HepG2 (cell line): ENCODE data around the gene GYS1. TPM values are rescaled to one million over a fixed set of nuclear protein-coding genes. Genes with fewer than 3 reads are reported as not detected.

ENCODE experiments used
- ATAC-seq: fragments of 200-7000 bp; cut with Tn5 transposase; 3 replicates; pipeline ENCODE4 v1.9.1; 2020; ENCODE audit warnings: mild to moderate bottlenecking, moderate library complexity
- BruUV-seq: library from RNA; stranded (reverse); fragments of 400-500 nt; replicated peaks from 2 replicates; lab custom pipeline; 2021; lab: Mats Ljungman, UMichigan
- CTCF ChIA-PET: fragments of 300-600 bp; formaldehyde crosslinking; extraction: SDS; loops from one replicate; lab custom pipeline; 2021; ENCODE audit warnings: low total read pairs, inconsistent platforms, low intra/inter-chr PET ratio; lab: Yijun Ruan, JAX
- POLR2A ChIA-PET: fragments of 350-600 bp; sonication (Branson Sonifier 250); formaldehyde crosslinking; loops from one replicate; lab custom pipeline; 2020; ENCODE audit warnings: antibody characterized with exemption, inconsistent platforms; lab: Yijun Ruan, JAX
- DNase-seq: peaks from one replicate; pipeline ENCODE4 v3.0.0-alpha.2; 2015; ENCODE audit warnings: low spot score
- FAIRE-seq: peaks from 3 replicates; lab custom pipeline; 2011; peaks lifted over from hg19 to GRCh38; lab: Jason Lieb, UNC
- H2AFZ ChIP-seq: one replicate; pipeline ENCODE4 v1.6.1; 2011; ENCODE audit warnings: low read length, inconsistent platforms
- H3K27ac ChIP-seq: fragments of 300-600 bp; 3 replicates; pipeline ENCODE4 v1.8.0; 2011; ENCODE audit warnings: mixed run types, mild to moderate bottlenecking, mixed read lengths, low read length, inconsistent platforms; ENCODE audit not compliant: insufficient read depth; ENCODE audit errors: extremely low read length
- H3K27me3 ChIP-seq, 2 experiments: fragments of 200-600 bp in 1 of 2; 2 replicates in 1 of 2; 3 replicates in 1 of 2; pipeline versions ENCODE4 v1.6.0 to v1.8.0; 2011; ENCODE audit warnings: low read length in 2 of 2, mild to moderate bottlenecking in 2 of 2, moderate library complexity in 2 of 2, inconsistent platforms in 1 of 2; ENCODE audit not compliant: insufficient read depth in 2 of 2, control insufficient read depth in 1 of 2
- H3K36me3 ChIP-seq, 2 experiments: fragments of 200-600 bp in 1 of 2; replicated peaks in 1 of 2; 2 replicates in 1 of 2; 3 replicates in 1 of 2; pipeline versions ENCODE4 v1.5.1 to v1.8.0; 2011; ENCODE audit warnings: low read length in 2 of 2, inconsistent platforms in 1 of 2; ENCODE audit not compliant: insufficient read depth in 2 of 2, control insufficient read depth in 1 of 2
- H3K4me1 ChIP-seq: 2 replicates; pipeline ENCODE4 v1.5.1; 2012; ENCODE audit warnings: low read length, inconsistent platforms; ENCODE audit not compliant: insufficient read depth
- H3K4me2 ChIP-seq: 2 replicates; pipeline ENCODE4 v1.6.0; 2011; ENCODE audit warnings: low read depth, low read length, inconsistent platforms
- H3K4me3 ChIP-seq, 3 experiments: fragments of 200-600 bp in 1 of 3; sonication (generic), shearing (Covaris generic) in 1 of 3; replicated peaks in 1 of 3; 2 replicates each; pipeline ENCODE4 v1.5.1; 2011 to 2016; ENCODE audit warnings: low read length in 3 of 3, inconsistent platforms in 2 of 3, low read depth in 2 of 3, mild to moderate bottlenecking in 2 of 3, control low read depth in 1 of 3, mixed read lengths in 1 of 3; ENCODE audit not compliant: insufficient read depth in 1 of 3
- H3K79me2 ChIP-seq: one replicate; pipeline ENCODE4 v1.6.1; 2011; ENCODE audit warnings: low read length, inconsistent platforms; ENCODE audit not compliant: insufficient read depth
- H3K9ac ChIP-seq: 2 replicates; pipeline ENCODE4 v1.6.0; 2011; ENCODE audit warnings: mild to moderate bottlenecking, low read depth, low read length, inconsistent platforms; ENCODE audit not compliant: insufficient read depth
- H3K9me3 ChIP-seq: 2 replicates; pipeline ENCODE4 v1.5.1; 2012; ENCODE audit warnings: mild to moderate bottlenecking, low read length
- H4K20me1 ChIP-seq: 2 replicates; pipeline ENCODE4 v1.6.0; 2011; ENCODE audit warnings: inconsistent platforms, mild to moderate bottlenecking, low read length, moderate library complexity; ENCODE audit not compliant: insufficient read depth
- CEBPB ChIP-seq: IDR thresholded peaks from 2 replicates; pipeline ENCODE4 v1.6.1; 2011; ENCODE audit warnings: low read depth, low read length, improper control_type of control experiment, borderline replicate concordance
- HOXA7 ChIP-seq: sonication (generic); formaldehyde crosslinking; IDR thresholded peaks from 2 replicates; pipeline ENCODE4 v1.8.1; 2022; ENCODE audit warnings: mild to moderate bottlenecking, missing genetic modification reagents, moderate library complexity
- KDM5A ChIP-seq: fragments of 200-600 bp; sonication (generic); IDR thresholded peaks from 2 replicates; pipeline ENCODE4 v1.7.0; 2018; ENCODE audit warnings: antibody characterized with exemption, mild to moderate bottlenecking, low read length, borderline replicate concordance
- PLRG1 ChIP-seq: fragments of 450-650 bp; conservative IDR thresholded peaks from 2 replicates; pipeline ENCODE4 v1.6.1; 2016
- ZNF446 ChIP-seq: sonication (generic); formaldehyde crosslinking; IDR thresholded peaks from 2 replicates; pipeline ENCODE4 v1.5.0; 2020; ENCODE audit warnings: mild to moderate bottlenecking, missing genetic modification reagents
- WGBS: methylation state at CpG from one replicate; pipeline ENCODE4 v1.1.6; 2017; ENCODE audit warnings: low lambda C conversion rate; 5-methylcytosine and 5-hydroxymethylcytosine counted together
- in situ Hi-C: cut with HindIII; loops from 2 replicates; pipeline ENCODE4 v1.10.0; 2017; ENCODE audit warnings: low pct_unique_long_range_greater_than_20kb; ENCODE audit not compliant: extremely low pct_ligation_motif_present
- intact Hi-C: fragments of 100-400 bp; cut with micrococcal nuclease; formaldehyde crosslinking; loops from one replicate; pipeline ENCODE4 v1.10.0; 2022; ENCODE audit not compliant: unreplicated experiment
- polyA plus RNA-seq, 8 experiments: library from polyadenylated mRNA; depleted of rRNA in 3 of 8; stranded (reverse) in 7 of 8; unstranded in 1 of 8; fragments of >200 nt; fragmentation: Illumina TruSeq in 4 of 8; extraction: Trizol in 4 of 8; gene quantifications; 2 replicates each; pipeline versions ENCODE4 v1.2.1 to v1.2.3, GENCODE V29; 2011 to 2016; ENCODE audit warnings: low read depth in 4 of 8, missing spikeins in 1 of 8, mixed read lengths in 1 of 8; ENCODE audit not compliant: insufficient read depth in 1 of 8
- total RNA-seq, 5 experiments: library from RNA; depleted of rRNA; stranded (reverse); fragments of >200 nt; fragmentation: Illumina TruSeq; extraction: Trizol; gene quantifications; 2 replicates each; pipeline ENCODE4 v1.2.3, GENCODE V29; 2016; ENCODE audit warnings: low read depth in 1 of 5
- TF ChIP-seq, protein P1 (sequence below): sonication (generic); formaldehyde crosslinking; conservative IDR thresholded peaks from 2 replicates; pipeline ENCODE4 v1.8.0; 2022; ENCODE audit warnings: mild to moderate bottlenecking, moderate library complexity, missing genetic modification reagents
- TF ChIP-seq, protein P2 (sequence below): IDR thresholded peaks from 2 replicates; pipeline ENCODE4 v1.6.1; 2016; ENCODE audit warnings: mild to moderate bottlenecking, missing biosample characterization, missing genetic modification reagents
- TF ChIP-seq, protein P3 (sequence below): sonication (generic); formaldehyde crosslinking; IDR thresholded peaks from 2 replicates; pipeline ENCODE4 v1.4.0; 2020; ENCODE audit warnings: low read depth, mild to moderate bottlenecking, missing genetic modification reagents
- TF ChIP-seq, protein P4 (sequence below): sonication (generic); formaldehyde crosslinking; IDR thresholded peaks from 2 replicates; pipeline ENCODE4 v1.5.0; 2020; ENCODE audit warnings: mild to moderate bottlenecking, missing genetic modification reagents, moderate library complexity
- TF ChIP-seq, protein P5 (sequence below), 2 experiments: sonication (generic) in 1 of 2; formaldehyde crosslinking in 1 of 2; IDR thresholded peaks; 2 replicates each; pipeline versions ENCODE4 v1.5.1 to v1.6.1; 2011 to 2020; ENCODE audit warnings: borderline replicate concordance in 1 of 2, low read depth in 1 of 2, low read length in 1 of 2, mild to moderate bottlenecking in 1 of 2, missing genetic modification reagents in 1 of 2, moderate library complexity in 1 of 2

GYS1 gene
- total and polyA plus RNA-seq, 2 of the 13 experiments (the other 11 are each of a cell fraction or from before 2014, with no cell fraction given): 18.4 to 42.1 TPM

DNA sequence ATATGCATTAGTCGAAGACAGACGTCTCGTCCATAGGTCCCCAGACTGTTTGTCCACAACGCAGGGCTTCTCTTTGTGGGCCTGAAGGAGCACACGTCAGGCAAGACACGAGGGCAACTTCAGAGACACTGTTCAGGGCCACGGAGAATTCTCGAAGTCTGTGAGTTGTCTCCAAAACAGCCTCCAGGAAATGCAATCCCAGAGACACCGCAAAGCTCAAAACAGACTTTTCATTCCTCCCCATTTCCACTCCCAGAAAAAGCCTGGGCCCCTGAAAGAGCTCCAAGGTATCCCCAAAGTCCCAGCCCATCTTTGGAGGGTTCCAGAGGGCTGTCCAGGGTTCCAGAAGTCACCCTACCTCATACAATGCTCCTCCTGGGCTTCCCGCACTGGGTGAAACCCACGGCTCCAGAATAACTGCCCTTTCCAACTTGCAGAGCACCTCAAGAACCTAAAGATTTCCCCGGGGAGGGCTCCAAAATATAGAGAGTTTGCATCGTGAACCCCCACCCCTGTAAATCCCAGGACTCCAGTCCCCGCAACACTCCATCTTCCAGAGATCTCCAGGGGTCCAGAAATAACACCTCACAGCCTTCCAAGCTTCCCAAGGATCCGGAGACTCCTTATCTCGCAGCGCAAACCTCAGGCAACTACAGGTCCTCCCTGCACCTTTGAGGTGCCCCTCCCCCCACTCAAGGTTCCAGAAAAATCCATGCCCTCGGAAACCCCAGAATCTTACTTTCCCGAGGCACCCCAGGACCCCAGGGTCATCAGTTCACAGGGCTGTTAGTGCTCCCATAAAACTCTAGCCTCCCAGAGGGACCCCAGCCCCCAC lies 28.7 kb downstream of the GYS1 start:
- no peaks in the 10 kb centered on the region for H3K9me3 ChIP-seq
- POLR2A ChIA-PET: interaction anchor here (1.0 to 5.6 kb wide), 17 partner anchors 12 to 489 kb away, joined by 3 to 153 read pairs (median 6); partner anchors contain the start of genes ALDH16A1, BAX, DHDH and GYS1
- CTCF ChIA-PET: no interaction called here
- no peak for ATAC-seq
- H3K79me2 ChIP-seq: peaks cover 25% of the 10 kb centered on the region
- WGBS: 0% methylated on average over 4 of the region's 19 CpGs
- BruUV-seq: TSS peak; percentile 71
- intact Hi-C loops (loop anchor here (10.0 kb wide), 2 partner anchors 90 to 180 kb away; partner anchors contain the start of gene PPP1R15A), in situ Hi-C loops (loop anchor here (5.0 kb wide), 1 partner anchor 92 kb away; the partner anchor contains the start of gene PPP1R15A)
- peak overlapping the region; percentile 100 for H3K27ac ChIP-seq
- peak overlapping the region; percentile 98 for H3K9ac ChIP-seq
- peaks cover 3 to 18% of the 10 kb centered on the region in 2 experiments for H3K36me3 ChIP-seq
- peak; percentile 34 for DNase-seq
- H3K4me3 ChIP-seq: peak overlapping the region; percentile 63 to 80 (median 80)
- peaks cover 33% of the 10 kb centered on the region for H4K20me1 ChIP-seq
- H3K4me2 ChIP-seq: peak overlapping the region; percentile 97
- no peak for FAIRE-seq
- H3K27me3 ChIP-seq: no peaks in the 10 kb centered on the region; a peak in 1 of 5 replicates
- no peak overlapping the region for H2AFZ ChIP-seq
- H3K4me1 ChIP-seq: peaks cover 57% of the 10 kb centered on the region
- TF ChIP-seq, protein P1, sequence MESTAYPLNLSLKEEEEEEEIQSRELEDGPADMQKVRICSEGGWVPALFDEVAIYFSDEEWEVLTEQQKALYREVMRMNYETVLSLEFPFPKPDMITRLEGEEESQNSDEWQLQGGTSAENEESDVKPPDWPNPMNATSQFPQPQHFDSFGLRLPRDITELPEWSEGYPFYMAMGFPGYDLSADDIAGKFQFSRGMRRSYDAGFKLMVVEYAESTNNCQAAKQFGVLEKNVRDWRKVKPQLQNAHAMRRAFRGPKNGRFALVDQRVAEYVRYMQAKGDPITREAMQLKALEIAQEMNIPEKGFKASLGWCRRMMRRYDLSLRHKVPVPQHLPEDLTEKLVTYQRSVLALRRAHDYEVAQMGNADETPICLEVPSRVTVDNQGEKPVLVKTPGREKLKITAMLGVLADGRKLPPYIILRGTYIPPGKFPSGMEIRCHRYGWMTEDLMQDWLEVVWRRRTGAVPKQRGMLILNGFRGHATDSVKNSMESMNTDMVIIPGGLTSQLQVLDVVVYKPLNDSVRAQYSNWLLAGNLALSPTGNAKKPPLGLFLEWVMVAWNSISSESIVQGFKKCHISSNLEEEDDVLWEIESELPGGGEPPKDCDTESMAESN: no peak
- TF ChIP-seq, protein P2, sequence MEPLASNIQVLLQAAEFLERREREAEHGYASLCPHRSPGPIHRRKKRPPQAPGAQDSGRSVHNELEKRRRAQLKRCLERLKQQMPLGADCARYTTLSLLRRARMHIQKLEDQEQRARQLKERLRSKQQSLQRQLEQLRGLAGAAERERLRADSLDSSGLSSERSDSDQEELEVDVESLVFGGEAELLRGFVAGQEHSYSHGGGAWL (CRISPR knock-in tag): 0 out of 2 replicates have a peak, but pooled peaks have one; percentile 12
- TF ChIP-seq, protein P3, sequence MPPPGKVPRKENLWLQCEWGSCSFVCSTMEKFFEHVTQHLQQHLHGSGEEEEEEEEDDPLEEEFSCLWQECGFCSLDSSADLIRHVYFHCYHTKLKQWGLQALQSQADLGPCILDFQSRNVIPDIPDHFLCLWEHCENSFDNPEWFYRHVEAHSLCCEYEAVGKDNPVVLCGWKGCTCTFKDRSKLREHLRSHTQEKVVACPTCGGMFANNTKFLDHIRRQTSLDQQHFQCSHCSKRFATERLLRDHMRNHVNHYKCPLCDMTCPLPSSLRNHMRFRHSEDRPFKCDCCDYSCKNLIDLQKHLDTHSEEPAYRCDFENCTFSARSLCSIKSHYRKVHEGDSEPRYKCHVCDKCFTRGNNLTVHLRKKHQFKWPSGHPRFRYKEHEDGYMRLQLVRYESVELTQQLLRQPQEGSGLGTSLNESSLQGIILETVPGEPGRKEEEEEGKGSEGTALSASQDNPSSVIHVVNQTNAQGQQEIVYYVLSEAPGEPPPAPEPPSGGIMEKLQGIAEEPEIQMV (CRISPR knock-in tag): 0 out of 2 replicates have a peak, but pooled peaks have one; percentile 19
- no peak for TF ChIP-seq HOXA7 (CRISPR knock-in tag)
- TF ChIP-seq, protein P4, sequence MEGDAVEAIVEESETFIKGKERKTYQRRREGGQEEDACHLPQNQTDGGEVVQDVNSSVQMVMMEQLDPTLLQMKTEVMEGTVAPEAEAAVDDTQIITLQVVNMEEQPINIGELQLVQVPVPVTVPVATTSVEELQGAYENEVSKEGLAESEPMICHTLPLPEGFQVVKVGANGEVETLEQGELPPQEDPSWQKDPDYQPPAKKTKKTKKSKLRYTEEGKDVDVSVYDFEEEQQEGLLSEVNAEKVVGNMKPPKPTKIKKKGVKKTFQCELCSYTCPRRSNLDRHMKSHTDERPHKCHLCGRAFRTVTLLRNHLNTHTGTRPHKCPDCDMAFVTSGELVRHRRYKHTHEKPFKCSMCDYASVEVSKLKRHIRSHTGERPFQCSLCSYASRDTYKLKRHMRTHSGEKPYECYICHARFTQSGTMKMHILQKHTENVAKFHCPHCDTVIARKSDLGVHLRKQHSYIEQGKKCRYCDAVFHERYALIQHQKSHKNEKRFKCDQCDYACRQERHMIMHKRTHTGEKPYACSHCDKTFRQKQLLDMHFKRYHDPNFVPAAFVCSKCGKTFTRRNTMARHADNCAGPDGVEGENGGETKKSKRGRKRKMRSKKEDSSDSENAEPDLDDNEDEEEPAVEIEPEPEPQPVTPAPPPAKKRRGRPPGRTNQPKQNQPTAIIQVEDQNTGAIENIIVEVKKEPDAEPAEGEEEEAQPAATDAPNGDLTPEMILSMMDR: no peak
- no peak for TF ChIP-seq PLRG1
- TF ChIP-seq KDM5A: no peak
- TF ChIP-seq, protein P5, sequence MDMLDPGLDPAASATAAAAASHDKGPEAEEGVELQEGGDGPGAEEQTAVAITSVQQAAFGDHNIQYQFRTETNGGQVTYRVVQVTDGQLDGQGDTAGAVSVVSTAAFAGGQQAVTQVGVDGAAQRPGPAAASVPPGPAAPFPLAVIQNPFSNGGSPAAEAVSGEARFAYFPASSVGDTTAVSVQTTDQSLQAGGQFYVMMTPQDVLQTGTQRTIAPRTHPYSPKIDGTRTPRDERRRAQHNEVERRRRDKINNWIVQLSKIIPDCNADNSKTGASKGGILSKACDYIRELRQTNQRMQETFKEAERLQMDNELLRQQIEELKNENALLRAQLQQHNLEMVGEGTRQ (IDR thresholded peaks at IDR 0.05; ENCODE audit: low read depth, low read length): no peak
- TF ChIP-seq, protein P5 (CRISPR knock-in tag; IDR thresholded peaks at IDR 0.05; ENCODE audit: borderline replicate concordance): 0 out of 2 replicates have a peak, but pooled peaks have one; percentile 0
- peak; percentile 57; the same call in 1 of the 2 replicates for TF ChIP-seq ZNF446
- TF ChIP-seq CEBPB: no peak
